WTC11 (cell line): ENCODE data around the gene MKNK2. TPM values are rescaled to one million over a fixed set of nuclear protein-coding genes. Genes with fewer than 3 reads are reported as not detected.

Experiments
- ATAC-seq: fragments of 200-7000 bp; cut with Tn5 transposase; 2 replicates; pipeline ENCODE4 v1.10.0; 2021; ENCODE audit warnings: mild to moderate bottlenecking, moderate library complexity
- CTCF ChIA-PET: fragments of 300-600 bp; sonication (Branson Sonifier 250); formaldehyde crosslinking; loops from one replicate; lab custom pipeline; 2021; ENCODE audit warnings: antibody characterized with exemption; lab: Charles Lee
- POLR2A ChIA-PET: fragments of 350-600 bp; sonication (Branson Sonifier 250); formaldehyde crosslinking; loops from one replicate; lab custom pipeline; 2021; ENCODE audit warnings: antibody characterized with exemption; lab: Charles Lee
- DNase-seq: peaks from one replicate; pipeline ENCODE4 v3.0.0; 2021; ENCODE audit warnings: low spot score
- H3K27ac Mint-ChIP-seq: 2 replicates; pipeline ENCODE4 v1.8.0; 2021; ENCODE audit warnings: mixed read lengths
- H3K27me3 Mint-ChIP-seq: 2 replicates; pipeline ENCODE4 v1.8.0; 2021; ENCODE audit warnings: low read depth, mild to moderate bottlenecking, moderate library complexity, mixed read lengths
- H3K36me3 Mint-ChIP-seq: 2 replicates; pipeline ENCODE4 v1.8.0; 2021; ENCODE audit warnings: mixed read lengths
- H3K4me1 Mint-ChIP-seq: 2 replicates; pipeline ENCODE4 v1.8.0; 2022; ENCODE audit warnings: mixed read lengths
- H3K4me3 Mint-ChIP-seq: 2 replicates; pipeline ENCODE4 v1.8.0; 2021; ENCODE audit warnings: mild to moderate bottlenecking, moderate library complexity, mixed read lengths
- H3K9me3 Mint-ChIP-seq: 2 replicates; pipeline ENCODE4 v1.8.0; 2021; ENCODE audit warnings: mixed read lengths
- AR ChIP-seq: fragments of 250-450 bp; sonication (Bioruptor Pico); IDR thresholded peaks from 2 replicates; pipeline ENCODE4 v1.9.0; 2021; ENCODE audit warnings: mild to moderate bottlenecking
- ATF3 ChIP-seq: sonication (generic); formaldehyde crosslinking; conservative IDR thresholded peaks from 2 replicates; pipeline ENCODE4 v1.8.1; 2022; ENCODE audit warnings: mild to moderate bottlenecking, missing genetic modification reagents
- CBFB ChIP-seq: sonication (generic); formaldehyde crosslinking; IDR thresholded peaks from 2 replicates; pipeline ENCODE4 v1.8.1; 2022; ENCODE audit warnings: mild to moderate bottlenecking, low read depth, missing genetic modification reagents
- CREB1 ChIP-seq: sonication (generic); formaldehyde crosslinking; IDR thresholded peaks from 2 replicates; pipeline ENCODE4 v1.8.0; 2023; ENCODE audit warnings: mild to moderate bottlenecking, missing genetic modification reagents
- E2F4 ChIP-seq: sonication (generic); formaldehyde crosslinking; IDR thresholded peaks from 2 replicates; pipeline ENCODE4 v1.8.1; 2022; ENCODE audit warnings: low read depth, mild to moderate bottlenecking, moderate library complexity, missing genetic modification reagents, borderline replicate concordance
- FOXJ3 ChIP-seq: sonication (generic); formaldehyde crosslinking; IDR thresholded peaks from 2 replicates; pipeline ENCODE4 v1.9.0; 2021; ENCODE audit warnings: missing genetic modification reagents, mild to moderate bottlenecking, borderline replicate concordance
- FOXK1 ChIP-seq: sonication (generic); formaldehyde crosslinking; IDR thresholded peaks from 2 replicates; pipeline ENCODE4 v1.8.0; 2022; ENCODE audit warnings: mild to moderate bottlenecking, moderate library complexity, missing genetic modification reagents
- GABPB1 ChIP-seq: sonication (generic); formaldehyde crosslinking; IDR thresholded peaks from 2 replicates; pipeline ENCODE4 v1.8.1; 2023; ENCODE audit warnings: mild to moderate bottlenecking, missing genetic modification reagents
- MYBL2 ChIP-seq: sonication (generic); formaldehyde crosslinking; IDR thresholded peaks from 2 replicates; pipeline ENCODE4 v1.8.1; 2023; ENCODE audit warnings: mild to moderate bottlenecking, moderate library complexity, missing genetic modification reagents
- NFYB ChIP-seq: sonication (generic); formaldehyde crosslinking; conservative IDR thresholded peaks from 2 replicates; pipeline ENCODE4 v1.8.0; 2022; ENCODE audit warnings: low read depth, missing genetic modification reagents
- SOX15 ChIP-seq: fragments of 250-450 bp; sonication (Bioruptor Pico); IDR thresholded peaks from 2 replicates; pipeline ENCODE4 v1.9.0; 2021; ENCODE audit warnings: mild to moderate bottlenecking
- SP1 ChIP-seq: sonication (generic); formaldehyde crosslinking; conservative IDR thresholded peaks from 2 replicates; pipeline ENCODE4 v1.8.1; 2022; ENCODE audit warnings: missing genetic modification reagents
- ZBTB43 ChIP-seq: sonication (generic); formaldehyde crosslinking; IDR thresholded peaks from 2 replicates; pipeline ENCODE4 v1.8.1; 2023; ENCODE audit warnings: mild to moderate bottlenecking, missing genetic modification reagents
- ZNF138 ChIP-seq: sonication (generic); formaldehyde crosslinking; conservative IDR thresholded peaks from 2 replicates; pipeline ENCODE4 v1.8.1; 2022; ENCODE audit warnings: mild to moderate bottlenecking, moderate library complexity, missing genetic modification reagents
- ZNF219 ChIP-seq: sonication (generic); formaldehyde crosslinking; IDR thresholded peaks from 2 replicates; pipeline ENCODE4 v1.8.0; 2023; ENCODE audit warnings: missing genetic modification reagents, mild to moderate bottlenecking, borderline replicate concordance
- ZNF281 ChIP-seq: sonication (generic); formaldehyde crosslinking; IDR thresholded peaks from 2 replicates; pipeline ENCODE4 v1.8.0; 2023; ENCODE audit warnings: mild to moderate bottlenecking, missing genetic modification reagents
- ZNF423 ChIP-seq: fragments of 250-450 bp; sonication (Bioruptor Pico); IDR thresholded peaks from 2 replicates; pipeline ENCODE4 v2.1.2; 2022; ENCODE audit warnings: mild to moderate bottlenecking, moderate library complexity
- total RNA-seq: library from RNA; stranded (reverse); gene quantifications from 3 replicates; pipeline ENCODE4 v1.2.3, GENCODE V29; 2021

The MKNK2 gene
- total RNA-seq, 1 experiment from 2014 or later: 165 TPM

- no peak for TF ChIP-seq FOXJ3
- TF ChIP-seq, all 79 proteins: peak for 0
Observed at GRCh38 chr19:2070436-2070827, 19.4 kb upstream of the MKNK2 start (continued).

- TF ChIP-seq NFYB (no peak), ATF3 (no peak), MYBL2 (no peak), E2F4 (CRISPR knock-in tag) (no peak), ZNF281 (CRISPR knock-in tag) (no peak), CBFB (CRISPR knock-in tag) (no peak), ZNF423 (CRISPR knock-in tag) (no peak), SOX15 (no peak), ZNF138 (CRISPR knock-in tag) (no peak)
- CTCF ChIA-PET: interaction anchor here (1.1 kb wide), 1 partner anchor 13 kb away, joined by 3 read pairs; no protein-coding TSS in a partner anchor
- no peaks in the 10 kb centered on the region; the same call in 1 of the 2 replicates for H3K27me3 Mint-ChIP-seq
- H3K36me3 Mint-ChIP-seq: no peaks in the 10 kb centered on the region
- H3K9me3 Mint-ChIP-seq: no peaks in the 10 kb centered on the region
- H3K27ac Mint-ChIP-seq: no peak overlapping the region
- no peak for DNase-seq
- POLR2A ChIA-PET: no interaction called here
- H3K4me1 Mint-ChIP-seq: peaks cover 17% of the 10 kb centered on the region
- no peak overlapping the region for H3K4me3 Mint-ChIP-seq
- ATAC-seq: no peak
Observed at GRCh38 chr19:2064788-2065524, 13.9 kb upstream of the MKNK2 start.

- ATAC-seq: no peak
Observed at GRCh38 chr19:2064395-2064787, 13.3 kb upstream of the MKNK2 start.

More at GRCh38 chr19:2064395-2064787, 13.3 kb upstream of the MKNK2 start:
- H3K36me3 Mint-ChIP-seq: no peaks in the 10 kb centered on the region
- H3K27me3 Mint-ChIP-seq: no peaks in the 10 kb centered on the region; the same call in 1 of the 2 replicates
- POLR2A ChIA-PET: no interaction called here
- no peak overlapping the region for H3K4me3 Mint-ChIP-seq
- peaks cover 20% of the 10 kb centered on the region for H3K4me1 Mint-ChIP-seq
- no peak for TF ChIP-seq ZNF219 (CRISPR knock-in tag)
- TF ChIP-seq GABPB1 (CRISPR knock-in tag): no peak
- TF ChIP-seq FOXK1 (CRISPR knock-in tag): no peak
- TF ChIP-seq CREB1 (CRISPR knock-in tag): no peak
- TF ChIP-seq SP1 (CRISPR knock-in tag): no peak
- TF ChIP-seq ZBTB43 (CRISPR knock-in tag): no peak
- TF ChIP-seq AR (CRISPR knock-in tag): no peak
- DNase-seq: no peak
- H3K9me3 Mint-ChIP-seq: no peaks in the 10 kb centered on the region
- CTCF ChIA-PET: interaction anchor here (1.1 kb wide), 1 partner anchor 13 kb away, joined by 3 read pairs; no protein-coding TSS in a partner anchor
- no peak overlapping the region for H3K27ac Mint-ChIP-seq
